Astrocyte (in vitro differentiated cells and primary cell): Measurements from ENCODE around the gene TMEM184C. TPM values are rescaled to one million over a fixed set of nuclear protein-coding genes. Genes with fewer than 3 reads are reported as not detected.

Experiments
- DNase-seq: peaks from one replicate; pipeline ENCODE4 v3.0.0-alpha.2; 2010; ENCODE audit warnings: low read depth
- FAIRE-seq: peaks from 2 replicates; lab custom pipeline; 2011; peaks lifted over from hg19 to GRCh38; lab: Jason Lieb, UNC
- H2AFZ ChIP-seq: 2 replicates; pipeline ENCODE4 v1.6.0; 2012; ENCODE audit warnings: low read depth, low read length, inconsistent platforms
- H3K27ac ChIP-seq: 2 replicates; pipeline ENCODE4 v1.5.1; 2011; ENCODE audit warnings: low read depth, low read length, inconsistent platforms
- H3K27me3 ChIP-seq: 2 replicates; pipeline ENCODE4 v1.6.0; 2011; ENCODE audit warnings: low read length, inconsistent platforms; ENCODE audit not compliant: insufficient read depth
- H3K36me3 ChIP-seq: 2 replicates; pipeline ENCODE4 v1.5.1; 2011; ENCODE audit warnings: low read length, inconsistent platforms; ENCODE audit not compliant: insufficient read depth
- H3K4me1 ChIP-seq: 2 replicates; pipeline ENCODE4 v1.5.1; 2011; ENCODE audit warnings: low read length, inconsistent platforms; ENCODE audit not compliant: insufficient read depth
- H3K4me2 ChIP-seq: 2 replicates; pipeline ENCODE4 v1.6.0; 2012; ENCODE audit warnings: low read length, inconsistent platforms
- H3K4me3 ChIP-seq: 2 replicates; pipeline ENCODE4 v1.5.1; 2011; ENCODE audit warnings: low read depth, mild to moderate bottlenecking, low read length, inconsistent platforms; ENCODE audit not compliant: insufficient read depth
- H3K79me2 ChIP-seq: 2 replicates; pipeline ENCODE4 v1.6.0; 2012; ENCODE audit warnings: mild to moderate bottlenecking, low read length, inconsistent platforms; ENCODE audit not compliant: insufficient read depth
- H3K9ac ChIP-seq: 2 replicates; pipeline ENCODE4 v1.6.0; 2012; ENCODE audit warnings: mild to moderate bottlenecking, low read length, inconsistent platforms
- H3K9me3 ChIP-seq: 2 replicates; pipeline ENCODE4 v1.5.1; 2012; ENCODE audit warnings: low read depth, mild to moderate bottlenecking, low read length, inconsistent platforms; ENCODE audit not compliant: insufficient read depth
- H4K20me1 ChIP-seq: 2 replicates; pipeline ENCODE4 v1.6.0; 2012; ENCODE audit warnings: low read length, inconsistent platforms; ENCODE audit not compliant: insufficient read depth
- H3K27ac Mint-ChIP-seq: one replicate; pipeline ENCODE4 v1.8.0; 2021; ENCODE audit warnings: mild to moderate bottlenecking, mixed read lengths; ENCODE audit not compliant: unreplicated experiment
- H3K27me3 Mint-ChIP-seq: one replicate; pipeline ENCODE4 v1.8.0; 2021; ENCODE audit warnings: low read depth, mixed read lengths; ENCODE audit not compliant: unreplicated experiment
- H3K36me3 Mint-ChIP-seq: one replicate; pipeline ENCODE4 v1.8.0; 2021; ENCODE audit warnings: low read depth, mixed read lengths; ENCODE audit not compliant: unreplicated experiment
- H3K4me1 Mint-ChIP-seq: one replicate; pipeline ENCODE4 v1.8.0; 2021; ENCODE audit warnings: low read depth, mixed read lengths; ENCODE audit not compliant: unreplicated experiment
- H3K4me3 Mint-ChIP-seq: one replicate; pipeline ENCODE4 v1.8.0; 2021; ENCODE audit warnings: mild to moderate bottlenecking, moderate library complexity, mixed read lengths; ENCODE audit not compliant: unreplicated experiment
- H3K9me3 Mint-ChIP-seq: one replicate; pipeline ENCODE4 v1.8.0; 2021; ENCODE audit warnings: mild to moderate bottlenecking, mixed read lengths; ENCODE audit not compliant: unreplicated experiment
- CTCF ChIP-seq: IDR thresholded peaks from 2 replicates; pipeline ENCODE4 v1.5.1; 2011; ENCODE audit warnings: low read depth, mild to moderate bottlenecking, inconsistent platforms, low read length, moderate library complexity; ENCODE audit not compliant: insufficient read depth
- EZH2 ChIP-seq: IDR thresholded peaks from 2 replicates; pipeline ENCODE4 v1.6.1; 2012; ENCODE audit warnings: mild to moderate bottlenecking, low read length, inconsistent platforms; ENCODE audit not compliant: insufficient read depth
- total RNA-seq: library from RNA; stranded (reverse); gene quantifications from 2 replicates; pipeline ENCODE4 v1.2.1, GENCODE V29; 2021

Gene TMEM184C
- total RNA-seq, 1 donor from 2014 or later, result 42.3 TPM

GRCh38 chr4:147610686-147611085, 6.5 kb upstream of the TMEM184C start:
- TF ChIP-seq EZH2 (no peak), CTCF (no peak)
- no peaks in the 10 kb centered on the region for H3K36me3 Mint-ChIP-seq

GRCh38 chr4:147616849-147617172, 386 bp upstream of the TMEM184C start:
- peaks cover 14% of the 10 kb centered on the region for H4K20me1 ChIP-seq
- DNase-seq (no peak), FAIRE-seq (no peak)
- peaks cover 4% of the 10 kb centered on the region for H3K4me1 ChIP-seq
- H3K4me3 ChIP-seq, result peak overlapping the region; percentile 97
- TF ChIP-seq EZH2 (no peak), CTCF (no peak)
- H3K79me2 ChIP-seq, result peaks cover 46% of the 10 kb centered on the region
- peaks cover 2% of the 10 kb centered on the region for H3K36me3 ChIP-seq
- no peaks in the 10 kb centered on the region for H3K27me3 Mint-ChIP-seq
- peaks cover 11% of the 10 kb centered on the region for H3K4me1 Mint-ChIP-seq
- H3K36me3 Mint-ChIP-seq, result no peaks in the 10 kb centered on the region
- peak overlapping the region; percentile 92 for H3K9ac ChIP-seq
- peak overlapping the region; percentile 96 for H2AFZ ChIP-seq
- no peaks in the 10 kb centered on the region for H3K27me3 ChIP-seq
- H3K4me2 ChIP-seq, result peak overlapping the region; percentile 93
- H3K9me3 ChIP-seq, result no peaks in the 10 kb centered on the region
- peak overlapping the region; percentile 99 for H3K4me3 Mint-ChIP-seq
- H3K27ac Mint-ChIP-seq, result peak overlapping the region; percentile 86
- H3K9me3 Mint-ChIP-seq, result no peaks in the 10 kb centered on the region
- no peak overlapping the region for H3K27ac ChIP-seq

More at GRCh38 chr4:147610686-147611085, 6.5 kb upstream of the TMEM184C start:
- Histone ChIP-seq H3K4me1 (no peaks in the 10 kb centered on the region), H4K20me1 (no peaks in the 10 kb centered on the region), H3K9me3 (no peaks in the 10 kb centered on the region), H3K4me2 (no peak overlapping the region), H3K4me3 (no peak overlapping the region), H3K79me2 (no peaks in the 10 kb centered on the region), H3K36me3 (no peaks in the 10 kb centered on the region), H3K27ac (no peak overlapping the region), H3K27me3 (no peaks in the 10 kb centered on the region), H3K9ac (no peak overlapping the region), H2AFZ (no peak overlapping the region)
- Mint-ChIP-seq H3K4me1 (peaks cover 8% of the 10 kb centered on the region), H3K27ac (no peak overlapping the region), H3K9me3 (no peaks in the 10 kb centered on the region), H3K4me3 (no peak overlapping the region), H3K27me3 (peaks cover 1% of the 10 kb centered on the region)
- no peak for FAIRE-seq
- DNase-seq, result no peak

DNA sequence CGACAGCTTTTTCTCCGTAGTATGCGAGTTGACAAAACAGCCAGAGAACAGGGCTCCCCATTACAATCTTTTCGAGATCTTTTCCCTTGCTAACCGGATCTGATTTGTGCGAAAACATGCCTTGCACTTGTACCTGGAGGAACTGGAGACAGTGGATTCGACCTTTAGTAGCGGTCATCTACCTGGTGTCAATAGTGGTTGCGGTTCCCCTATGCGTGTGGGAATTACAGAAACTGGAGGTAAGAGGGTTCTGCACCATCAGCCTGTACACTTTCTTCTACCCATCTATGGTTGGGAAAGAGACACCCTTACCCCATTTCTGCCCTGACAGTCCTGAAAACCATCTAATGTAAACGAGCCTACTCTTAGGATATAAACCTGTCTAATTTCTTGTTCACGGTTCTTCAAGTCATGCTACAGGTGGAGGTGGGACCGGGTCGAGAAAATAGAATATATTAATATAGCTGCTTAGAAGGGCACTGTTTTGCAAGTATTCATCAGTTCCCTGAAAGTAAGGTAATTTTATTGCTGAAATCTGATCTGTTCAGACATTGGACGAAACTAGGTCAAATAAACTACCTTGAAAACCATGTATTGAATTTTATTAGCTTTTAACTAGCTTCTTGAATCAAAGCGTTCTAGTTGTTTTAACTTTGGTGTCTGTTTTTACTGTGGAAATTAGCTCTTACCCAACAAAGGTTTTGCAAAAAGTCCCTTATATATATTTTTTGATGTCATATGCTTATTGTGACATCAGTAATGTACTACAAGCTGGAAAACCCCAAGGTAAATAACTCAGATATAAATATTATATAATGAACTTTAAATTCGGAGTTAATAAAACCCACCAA, 869 bp downstream of the TMEM184C start:
- Histone ChIP-seq H3K27me3 (no peaks in the 10 kb centered on the region), H3K4me3 (peak overlapping the region; percentile 97), H3K4me1 (peaks cover 4% of the 10 kb centered on the region), H3K4me2 (peak overlapping the region; percentile 93), H3K27ac (peak overlapping the region; percentile 87), H2AFZ (peak overlapping the region; percentile 96), H4K20me1 (peaks cover 14% of the 10 kb centered on the region), H3K79me2 (peaks cover 56% of the 10 kb centered on the region), H3K9me3 (no peaks in the 10 kb centered on the region), H3K9ac (peak overlapping the region; percentile 92), H3K36me3 (peaks cover 2% of the 10 kb centered on the region)
- Mint-ChIP-seq H3K9me3 (no peaks in the 10 kb centered on the region), H3K4me3 (peak overlapping the region; percentile 99), H3K27ac (peak overlapping the region; percentile 86), H3K4me1 (peaks cover 11% of the 10 kb centered on the region), H3K27me3 (no peaks in the 10 kb centered on the region), H3K36me3 (no peaks in the 10 kb centered on the region)
- FAIRE-seq (no peak), DNase-seq (no peak)
- TF ChIP-seq EZH2 (no peak), CTCF (no peak)
